ENCODE data around the gene EIPR1.

Gene EIPR1

DNA sequence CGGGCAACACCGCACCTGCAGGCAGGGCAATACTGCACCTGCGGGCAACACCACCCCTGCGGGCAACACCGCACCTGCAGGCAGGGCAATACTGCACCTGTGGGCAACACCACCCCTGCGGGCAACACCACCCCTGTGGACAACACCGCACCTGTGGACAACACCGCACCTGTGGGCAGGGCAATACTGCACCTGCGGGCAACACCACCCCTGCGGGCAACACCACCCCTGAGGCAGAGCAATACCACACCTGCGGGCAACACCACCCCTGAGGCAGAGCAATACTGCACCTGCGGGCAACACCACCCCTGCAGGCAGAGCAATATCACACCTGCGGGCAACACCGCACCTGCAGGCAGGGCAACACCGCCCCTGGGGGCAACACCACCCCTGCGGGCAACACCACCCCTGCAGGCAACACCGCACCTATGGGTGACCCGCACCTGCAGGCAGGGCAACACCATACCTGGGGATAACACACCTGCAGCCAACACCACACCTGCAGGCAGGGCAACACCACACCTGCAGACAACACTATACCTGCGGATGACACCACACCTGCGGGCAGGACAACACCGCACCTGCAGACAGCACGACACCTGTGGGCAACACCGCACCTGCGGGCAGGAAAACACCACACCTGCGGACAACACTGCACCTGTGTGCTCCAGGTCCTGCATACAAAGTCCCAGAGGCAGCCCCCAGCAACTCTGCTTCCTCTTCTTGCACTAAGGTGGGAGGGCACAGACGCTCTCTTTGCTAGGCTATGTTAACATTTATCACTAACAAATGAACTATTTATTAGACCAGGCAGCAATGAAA is 57.7 kb downstream of the EIPR1 start:
- TF ChIP-seq TAF1 (IDR thresholded peaks at IDR 0.05; ENCODE audit: borderline replicate concordance, low read depth, low read length) (no peak), POLR2AphosphoS5 (IDR thresholded peaks at IDR 0.05; ENCODE audit: low read depth, low read length) (no peak), POLR2A (IDR thresholded peaks at IDR 0.05; ENCODE audit: low read depth, low read length) (no peak)
- FAIRE-seq (no peak), DNase-seq (ENCODE audit: insufficient read length) (no peak)

DNA sequence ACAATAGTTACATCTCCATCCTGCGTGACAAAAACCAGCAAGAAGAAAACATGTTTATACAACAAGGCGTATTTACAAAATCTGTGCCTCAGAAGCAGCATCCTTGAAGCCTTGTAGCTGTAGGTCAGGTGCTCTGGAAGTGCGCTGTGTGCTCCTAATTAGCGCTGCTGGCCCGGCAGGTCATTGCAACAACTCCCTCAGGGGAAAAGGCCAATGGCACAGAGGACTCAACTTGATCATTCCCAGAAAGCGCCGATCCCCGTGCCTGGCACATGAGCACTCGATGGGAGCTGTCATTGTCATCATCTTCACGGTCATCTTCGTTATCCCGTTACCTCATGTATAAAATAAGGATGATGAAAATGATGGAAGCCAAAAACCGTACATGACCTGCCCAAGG is 58.5 kb downstream of the EIPR1 start:
- no peak for DNase-seq (ENCODE audit: insufficient read length)
- no peak for FAIRE-seq
- TF ChIP-seq TAF1 (IDR thresholded peaks at IDR 0.05; ENCODE audit: borderline replicate concordance, low read depth, low read length), result no peak
- TF ChIP-seq POLR2AphosphoS5 (IDR thresholded peaks at IDR 0.05; ENCODE audit: low read depth, low read length), result no peak
- TF ChIP-seq POLR2A (IDR thresholded peaks at IDR 0.05; ENCODE audit: low read depth, low read length), result no peak

DNA sequence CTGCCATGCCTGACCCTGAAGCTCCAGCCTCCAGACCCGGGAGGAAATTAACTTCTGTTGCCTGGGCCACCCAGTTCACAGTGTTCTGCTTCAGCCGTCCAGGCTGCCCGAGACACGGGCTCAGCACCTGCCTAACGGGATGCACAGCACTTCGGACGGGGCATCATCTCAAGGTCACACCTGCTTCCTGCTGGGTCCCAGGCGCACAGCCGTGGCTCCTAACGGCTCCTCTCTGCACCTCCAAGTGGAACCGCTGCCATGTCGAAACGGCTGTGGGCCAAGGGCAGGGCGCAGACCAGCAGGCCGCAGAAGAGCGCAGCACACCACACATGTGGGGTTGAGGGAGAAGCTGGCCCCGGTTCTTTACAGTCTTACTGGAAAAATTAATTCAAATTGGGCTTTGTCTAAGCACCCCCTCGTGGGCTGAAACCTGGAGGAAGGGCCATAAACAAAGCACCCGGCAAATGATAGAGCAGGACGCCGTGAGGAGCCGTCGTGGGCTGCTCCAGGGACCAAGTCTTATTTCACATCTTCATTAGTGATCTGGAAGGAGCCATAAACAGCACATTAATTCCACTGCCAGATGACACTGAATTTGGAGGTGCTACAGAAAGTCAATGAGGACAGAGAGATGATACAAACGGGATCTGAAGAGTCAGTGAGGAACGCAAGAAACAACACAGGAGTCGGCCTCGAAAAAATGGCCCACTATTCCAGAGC is 59.6 kb downstream of the EIPR1 start:
- DNase-seq (ENCODE audit: insufficient read length) (no peak), FAIRE-seq (no peak)
- TF ChIP-seq POLR2AphosphoS5 (IDR thresholded peaks at IDR 0.05; ENCODE audit: low read depth, low read length) (no peak), POLR2A (IDR thresholded peaks at IDR 0.05; ENCODE audit: low read depth, low read length) (no peak), TAF1 (IDR thresholded peaks at IDR 0.05; ENCODE audit: borderline replicate concordance, low read depth, low read length) (no peak)

DNA sequence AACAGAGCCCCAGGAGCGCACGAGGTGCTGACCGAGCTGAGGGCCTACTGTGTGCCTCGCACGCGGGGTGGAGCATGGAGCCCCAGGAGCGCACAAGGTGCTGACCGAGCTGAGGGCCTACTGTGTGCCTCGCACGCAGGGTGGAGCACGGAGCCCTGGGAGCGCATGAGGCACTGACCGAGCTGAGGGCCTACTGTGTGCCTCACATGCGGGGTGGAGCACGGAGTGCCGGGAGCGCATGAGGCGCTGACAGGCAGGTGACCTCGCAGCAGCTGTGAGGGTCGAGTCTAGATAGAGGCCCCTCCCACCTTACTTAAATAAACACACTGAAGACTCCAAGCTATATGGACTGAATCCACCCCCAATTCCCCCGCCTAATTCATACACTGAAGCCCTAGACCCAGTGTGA is 60.3 kb downstream of the EIPR1 start:
- TF ChIP-seq POLR2A (IDR thresholded peaks at IDR 0.05; ENCODE audit: low read depth, low read length), result no peak
- TF ChIP-seq TAF1 (IDR thresholded peaks at IDR 0.05; ENCODE audit: borderline replicate concordance, low read depth, low read length), result no peak
- TF ChIP-seq POLR2AphosphoS5 (IDR thresholded peaks at IDR 0.05; ENCODE audit: low read depth, low read length), result no peak
- no peak for DNase-seq (ENCODE audit: insufficient read length)
- no peak for FAIRE-seq

DNA sequence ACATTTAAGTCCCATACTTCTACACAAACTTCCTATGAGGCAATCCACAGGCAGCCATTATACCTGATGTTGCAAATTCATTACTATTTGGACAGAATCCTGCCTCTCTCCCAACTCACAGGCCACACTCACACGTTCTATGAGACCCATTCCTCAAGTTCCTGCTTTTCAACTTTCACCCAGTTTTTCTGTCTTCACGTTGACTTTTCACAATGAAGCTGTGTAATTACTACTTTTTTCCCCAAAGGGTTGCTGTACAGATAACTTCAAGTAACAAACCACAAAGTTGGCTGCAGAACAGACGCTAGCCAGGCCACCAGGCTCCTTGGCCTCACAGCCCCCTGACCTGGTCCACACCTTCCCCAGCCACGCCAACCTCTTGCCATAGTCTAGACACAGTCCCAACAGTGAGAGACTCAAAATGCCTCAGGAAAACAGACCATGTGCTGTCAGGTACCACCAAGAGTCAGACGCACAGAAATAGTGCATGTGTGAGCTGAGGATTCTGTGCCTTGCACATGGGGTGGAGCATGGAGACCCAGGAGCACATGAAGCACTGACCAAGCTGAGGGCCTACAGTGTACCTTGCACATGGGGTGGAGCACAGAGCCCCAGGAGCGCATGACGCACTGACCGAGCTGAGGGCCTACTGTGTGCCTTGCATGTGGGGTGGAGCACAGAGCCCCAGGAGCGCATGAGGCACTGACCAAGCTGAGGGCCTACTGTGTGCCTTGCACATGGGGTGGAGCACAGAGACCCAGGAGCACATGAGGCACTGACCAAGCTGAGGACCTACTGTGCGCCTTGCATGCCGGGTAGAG is 61.0 kb downstream of the EIPR1 start:
- FAIRE-seq, result no peak
- TF ChIP-seq TAF1 (IDR thresholded peaks at IDR 0.05; ENCODE audit: borderline replicate concordance, low read depth, low read length), result no peak
- TF ChIP-seq POLR2AphosphoS5 (IDR thresholded peaks at IDR 0.05; ENCODE audit: low read depth, low read length), result no peak
- no peak for TF ChIP-seq POLR2A (IDR thresholded peaks at IDR 0.05; ENCODE audit: low read depth, low read length)
- DNase-seq (ENCODE audit: insufficient read length), result no peak

DNA sequence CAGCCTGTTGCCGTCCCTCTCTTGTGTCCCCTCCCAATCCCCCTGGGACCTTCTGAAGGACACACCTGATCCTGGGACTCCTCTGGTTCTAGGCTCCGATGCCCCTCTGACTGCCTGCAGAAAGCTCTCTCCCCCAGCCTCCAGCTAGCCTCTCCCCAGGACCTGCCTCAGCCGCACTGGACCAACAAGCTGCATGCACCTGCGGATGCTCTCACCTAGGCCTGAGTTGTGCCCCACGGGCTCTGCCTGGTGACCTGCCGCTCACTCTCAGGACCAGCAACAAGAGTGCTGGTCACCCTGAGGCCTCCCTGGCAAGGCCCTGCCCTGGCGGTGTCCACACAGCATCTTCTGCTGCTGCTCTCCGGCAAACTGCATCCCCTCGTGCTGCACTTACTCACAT is 63.0 kb downstream of the EIPR1 start:
- FAIRE-seq, result no peak
- no peak for DNase-seq (ENCODE audit: insufficient read length)
- no peak for TF ChIP-seq TAF1 (IDR thresholded peaks at IDR 0.05; ENCODE audit: borderline replicate concordance, low read depth, low read length)
- TF ChIP-seq POLR2A (IDR thresholded peaks at IDR 0.05; ENCODE audit: low read depth, low read length), result no peak
- TF ChIP-seq POLR2AphosphoS5 (IDR thresholded peaks at IDR 0.05; ENCODE audit: low read depth, low read length), result no peak

DNA sequence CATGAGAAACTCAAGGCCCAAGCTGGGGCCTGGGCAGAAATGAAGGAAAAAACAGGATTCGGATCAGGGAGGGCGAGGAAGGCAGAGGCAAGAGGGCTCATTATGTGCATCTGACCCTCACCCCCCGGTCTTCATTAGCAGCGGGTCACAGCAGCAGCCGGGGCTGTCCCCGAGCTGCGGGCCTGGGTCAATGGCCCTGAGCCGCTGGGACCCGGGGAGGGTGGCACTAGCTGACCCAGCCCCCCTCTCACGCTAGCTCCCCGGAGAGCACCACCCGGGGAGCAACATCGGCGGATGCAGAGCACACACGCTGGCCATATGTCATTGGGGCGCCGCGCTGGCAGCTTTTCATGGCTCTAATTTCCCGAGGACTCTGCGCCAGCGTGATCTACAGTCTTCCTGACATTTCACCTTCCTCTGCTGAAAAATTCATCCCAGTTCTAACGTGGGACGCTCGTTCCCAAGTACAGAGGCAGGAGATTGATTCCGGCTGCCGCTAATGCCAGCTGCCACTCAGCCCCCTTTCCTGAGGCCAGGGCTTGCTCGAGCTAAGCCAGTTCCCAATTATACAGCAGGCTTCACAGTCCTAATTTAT is 63.7 kb downstream of the EIPR1 start:
- DNase-seq (ENCODE audit: insufficient read length) (no peak), FAIRE-seq (no peak)
- TF ChIP-seq POLR2AphosphoS5 (IDR thresholded peaks at IDR 0.05; ENCODE audit: low read depth, low read length) (no peak), TAF1 (IDR thresholded peaks at IDR 0.05; ENCODE audit: borderline replicate concordance, low read depth, low read length) (no peak), POLR2A (IDR thresholded peaks at IDR 0.05; ENCODE audit: low read depth, low read length) (no peak)

DNA sequence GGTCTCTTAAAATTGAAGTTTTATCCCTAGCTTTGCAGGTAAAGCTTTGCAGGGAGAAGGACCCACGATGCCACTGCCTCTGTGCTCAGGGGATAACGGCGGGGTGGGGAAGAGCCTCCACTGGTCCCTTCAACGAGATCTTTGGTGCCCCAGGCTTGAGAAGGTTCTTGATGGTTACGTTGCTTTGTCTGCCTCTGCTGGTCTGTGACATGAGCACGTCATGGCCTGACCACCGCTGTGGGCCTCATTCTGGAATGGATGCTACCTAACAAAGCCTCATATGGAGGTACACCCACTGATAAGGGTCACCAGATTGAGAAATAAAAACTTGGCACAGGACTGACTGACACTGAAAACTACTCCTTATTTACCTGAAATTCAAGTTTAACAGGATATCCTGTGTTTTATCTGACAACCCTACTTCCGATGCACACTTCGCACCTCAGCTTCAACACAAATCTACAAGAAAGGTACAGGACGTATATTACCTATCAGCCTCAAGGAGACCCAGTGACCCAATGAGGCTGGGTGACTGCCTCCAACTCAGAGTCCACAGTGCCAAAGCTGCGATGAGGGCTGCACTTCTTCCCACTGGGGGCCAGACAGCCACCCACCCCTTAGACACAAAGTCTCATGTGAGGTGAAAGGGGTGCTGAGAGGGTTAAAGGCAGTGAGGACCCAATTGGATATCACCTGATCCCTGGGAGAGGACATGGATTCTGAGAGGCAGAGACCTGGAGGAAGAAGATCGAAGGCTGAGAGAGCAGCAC is 64.9 kb downstream of the EIPR1 start:
- DNase-seq (ENCODE audit: insufficient read length) (no peak), FAIRE-seq (no peak)
- TF ChIP-seq POLR2AphosphoS5 (IDR thresholded peaks at IDR 0.05; ENCODE audit: low read depth, low read length) (no peak), POLR2A (IDR thresholded peaks at IDR 0.05; ENCODE audit: low read depth, low read length) (no peak), TAF1 (IDR thresholded peaks at IDR 0.05; ENCODE audit: borderline replicate concordance, low read depth, low read length) (no peak)

DNA sequence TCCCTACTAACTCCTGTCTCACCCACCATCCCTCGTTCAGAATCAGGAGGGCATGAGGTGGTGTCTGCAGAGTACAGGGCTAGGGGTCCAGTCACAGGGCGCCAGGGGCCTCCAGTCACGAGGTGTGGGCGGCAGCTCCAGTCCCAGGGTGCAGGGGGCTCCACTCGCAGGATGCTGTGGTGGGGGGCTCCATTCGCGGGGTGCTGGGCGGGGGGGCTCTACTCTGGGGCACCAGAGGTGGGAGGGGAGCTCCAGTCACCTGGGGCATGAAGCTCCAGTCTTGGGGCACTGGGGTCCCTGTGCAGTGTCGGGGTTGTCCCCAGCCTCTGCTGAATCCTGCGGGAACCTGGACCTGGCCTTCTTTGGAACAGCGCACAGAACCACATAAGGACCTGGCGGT is 66.0 kb downstream of the EIPR1 start:
- FAIRE-seq (no peak), DNase-seq (ENCODE audit: insufficient read length) (no peak)
- no peak for TF ChIP-seq TAF1 (IDR thresholded peaks at IDR 0.05; ENCODE audit: borderline replicate concordance, low read depth, low read length)
- TF ChIP-seq POLR2AphosphoS5 (IDR thresholded peaks at IDR 0.05; ENCODE audit: low read depth, low read length), result no peak
- no peak for TF ChIP-seq POLR2A (IDR thresholded peaks at IDR 0.05; ENCODE audit: low read depth, low read length)
